Glutamatergic neuron (in vitro differentiated cells): ENCODE data around the gene GCNT3. TPM values are rescaled to one million over a fixed set of nuclear protein-coding genes. Genes with fewer than 3 reads are reported as not detected.

Experiments used
- DNase-seq: peaks from one replicate; pipeline ENCODE4 v3.0.0; 2022
- H3K27ac Mint-ChIP-seq: one replicate; pipeline ENCODE4 v1.8.0; 2020; ENCODE audit warnings: mild to moderate bottlenecking, mixed read lengths, inconsistent platforms; ENCODE audit not compliant: unreplicated experiment
- H3K27me3 Mint-ChIP-seq: one replicate; pipeline ENCODE4 v1.8.0; 2020; ENCODE audit warnings: mild to moderate bottlenecking, moderate library complexity, mixed read lengths, inconsistent platforms; ENCODE audit not compliant: unreplicated experiment
- H3K36me3 Mint-ChIP-seq: one replicate; pipeline ENCODE4 v1.8.0; 2020; ENCODE audit warnings: mild to moderate bottlenecking, mixed read lengths, inconsistent platforms; ENCODE audit not compliant: unreplicated experiment
- H3K4me1 Mint-ChIP-seq: one replicate; pipeline ENCODE4 v1.8.0; 2020; ENCODE audit warnings: mild to moderate bottlenecking, low read depth, mixed read lengths, inconsistent platforms; ENCODE audit not compliant: unreplicated experiment
- H3K4me3 Mint-ChIP-seq: one replicate; pipeline ENCODE4 v1.8.0; 2020; ENCODE audit warnings: mild to moderate bottlenecking, mixed read lengths, inconsistent platforms; ENCODE audit not compliant: unreplicated experiment
- H3K9me3 Mint-ChIP-seq: one replicate; pipeline ENCODE4 v1.8.0; 2020; ENCODE audit warnings: mild to moderate bottlenecking, moderate library complexity, mixed read lengths, inconsistent platforms; ENCODE audit not compliant: unreplicated experiment
- long read RNA-seq: library from polyadenylated mRNA; unstranded; transcript quantifications from one replicate; pipeline ENCODE4 v2.0.0, GENCODE V29; 2020; ENCODE audit not compliant: unreplicated experiment
- total RNA-seq: library from RNA; stranded (reverse); fragmentation: NEBNext Ultra II Directional; extraction: Animal tissue kit (Norgen Biotek cat#: 25700); gene quantifications from one replicate; pipeline ENCODE4 v1.2.1, GENCODE V29; 2021; ENCODE audit not compliant: unreplicated experiment
- TF ChIP-seq, protein P1 (sequence below): fragments of 200-600 bp; sonication (generic); IDR thresholded peaks from one replicate; pipeline ENCODE4 v1.5.0; 2021; ENCODE audit not compliant: partially characterized antibody, unreplicated experiment

Gene GCNT3, protein sequence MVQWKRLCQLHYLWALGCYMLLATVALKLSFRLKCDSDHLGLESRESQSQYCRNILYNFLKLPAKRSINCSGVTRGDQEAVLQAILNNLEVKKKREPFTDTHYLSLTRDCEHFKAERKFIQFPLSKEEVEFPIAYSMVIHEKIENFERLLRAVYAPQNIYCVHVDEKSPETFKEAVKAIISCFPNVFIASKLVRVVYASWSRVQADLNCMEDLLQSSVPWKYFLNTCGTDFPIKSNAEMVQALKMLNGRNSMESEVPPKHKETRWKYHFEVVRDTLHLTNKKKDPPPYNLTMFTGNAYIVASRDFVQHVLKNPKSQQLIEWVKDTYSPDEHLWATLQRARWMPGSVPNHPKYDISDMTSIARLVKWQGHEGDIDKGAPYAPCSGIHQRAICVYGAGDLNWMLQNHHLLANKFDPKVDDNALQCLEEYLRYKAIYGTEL
- total RNA-seq: not detected
- long read RNA-seq: 0 reads

DNA sequence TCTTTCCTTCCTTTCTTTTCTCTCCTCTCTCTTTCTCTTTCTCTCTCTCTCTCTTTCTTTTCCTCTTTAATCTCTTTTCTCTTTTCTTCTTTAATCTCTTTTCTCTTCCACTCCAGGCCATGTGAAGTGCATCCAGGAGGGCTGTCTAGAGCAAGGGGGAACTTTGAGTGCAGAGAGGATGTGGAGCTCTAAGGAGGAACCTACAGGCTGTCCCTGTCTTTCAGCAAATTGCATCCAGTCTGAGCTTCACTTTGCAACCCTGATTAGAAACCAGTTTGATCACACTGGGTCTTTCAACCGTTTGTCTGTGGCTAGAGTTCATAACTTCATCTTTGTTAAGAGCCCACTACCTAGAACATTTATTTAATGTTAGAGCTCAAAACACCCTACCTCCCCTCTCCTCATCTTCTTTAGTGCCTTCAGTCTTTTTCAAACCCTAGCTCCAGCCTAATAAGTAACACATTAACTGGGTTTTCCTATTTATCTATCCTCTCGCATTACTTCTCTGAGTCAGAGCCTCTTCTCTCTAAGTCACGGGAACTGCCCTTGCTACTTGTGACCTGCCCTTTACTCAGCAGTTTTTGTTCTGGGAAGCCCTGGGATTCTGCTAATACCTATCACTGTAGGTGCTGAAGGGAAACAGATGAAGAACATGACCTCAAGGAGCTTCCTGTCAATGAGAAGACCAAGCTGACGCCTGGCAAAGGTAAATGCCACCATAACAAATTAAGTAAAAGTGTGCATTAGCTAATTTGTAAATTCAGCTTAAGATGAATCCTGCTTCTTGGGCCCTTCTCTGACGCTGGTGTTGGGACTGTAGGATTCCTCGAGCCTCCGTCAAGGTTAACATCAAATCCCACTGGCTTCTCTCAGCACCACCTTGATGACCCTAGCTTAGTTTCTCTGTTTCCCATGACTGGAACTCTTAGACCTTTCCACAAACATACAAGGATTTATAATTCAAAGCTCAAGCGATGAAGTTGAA lies at the start of gene GCNT3:
TSS of gene GCNT3 (plus strand) at position 508 of the 985 bp plus-strand sequence. CDS start 6,456 bp downstream, outside the sequence.
- TF ChIP-seq, protein P1, sequence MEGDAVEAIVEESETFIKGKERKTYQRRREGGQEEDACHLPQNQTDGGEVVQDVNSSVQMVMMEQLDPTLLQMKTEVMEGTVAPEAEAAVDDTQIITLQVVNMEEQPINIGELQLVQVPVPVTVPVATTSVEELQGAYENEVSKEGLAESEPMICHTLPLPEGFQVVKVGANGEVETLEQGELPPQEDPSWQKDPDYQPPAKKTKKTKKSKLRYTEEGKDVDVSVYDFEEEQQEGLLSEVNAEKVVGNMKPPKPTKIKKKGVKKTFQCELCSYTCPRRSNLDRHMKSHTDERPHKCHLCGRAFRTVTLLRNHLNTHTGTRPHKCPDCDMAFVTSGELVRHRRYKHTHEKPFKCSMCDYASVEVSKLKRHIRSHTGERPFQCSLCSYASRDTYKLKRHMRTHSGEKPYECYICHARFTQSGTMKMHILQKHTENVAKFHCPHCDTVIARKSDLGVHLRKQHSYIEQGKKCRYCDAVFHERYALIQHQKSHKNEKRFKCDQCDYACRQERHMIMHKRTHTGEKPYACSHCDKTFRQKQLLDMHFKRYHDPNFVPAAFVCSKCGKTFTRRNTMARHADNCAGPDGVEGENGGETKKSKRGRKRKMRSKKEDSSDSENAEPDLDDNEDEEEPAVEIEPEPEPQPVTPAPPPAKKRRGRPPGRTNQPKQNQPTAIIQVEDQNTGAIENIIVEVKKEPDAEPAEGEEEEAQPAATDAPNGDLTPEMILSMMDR: no peak
- DNase-seq: no peak
- no peaks in the 10 kb centered on the region for H3K27me3 Mint-ChIP-seq
- H3K9me3 Mint-ChIP-seq: peaks cover 7% of the 10 kb centered on the region
- H3K4me3 Mint-ChIP-seq: no peak within 1 kb of the TSS
- no peaks in the 10 kb centered on the region for H3K4me1 Mint-ChIP-seq
- H3K36me3 Mint-ChIP-seq: no peaks in the 10 kb centered on the region
- no peak within 1 kb of the TSS for H3K27ac Mint-ChIP-seq

DNA sequence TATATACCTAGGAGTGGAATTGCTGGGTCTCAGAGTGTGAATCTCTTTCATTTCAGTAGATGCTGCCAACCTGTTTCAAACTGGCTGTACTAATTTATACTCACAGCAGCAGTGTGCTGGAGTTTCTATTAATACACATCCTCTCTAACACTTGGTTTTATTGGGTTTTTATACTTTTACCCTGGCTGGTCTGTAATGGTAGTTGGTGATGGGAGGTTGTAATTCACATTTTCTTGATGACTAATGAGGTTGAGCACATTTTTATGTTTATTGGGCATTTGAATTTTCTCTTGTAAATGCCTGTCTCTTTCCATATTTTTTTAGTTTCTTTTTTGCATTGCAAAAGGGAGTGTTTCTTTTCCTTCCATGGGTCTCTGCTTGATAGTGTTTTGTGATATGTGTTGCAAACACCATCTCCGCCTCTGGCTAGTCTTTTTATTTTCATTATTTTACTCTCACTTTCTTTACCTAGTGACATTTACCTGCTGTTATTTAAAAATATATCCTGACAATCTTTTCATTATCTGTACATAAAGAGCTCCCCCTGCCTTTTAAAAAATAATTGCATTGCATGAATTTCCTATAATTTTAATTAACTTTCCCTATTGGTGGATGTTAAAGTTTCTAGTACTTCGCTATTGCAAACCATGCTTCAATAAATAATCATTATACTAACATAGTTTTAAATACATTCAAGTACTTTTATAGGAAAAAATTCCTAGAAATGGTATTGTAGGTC lies 49.0 kb upstream of the GCNT3 start:
- H3K4me1 Mint-ChIP-seq: no peaks in the 10 kb centered on the region
- TF ChIP-seq, protein P1: no peak
- no peaks in the 10 kb centered on the region for H3K36me3 Mint-ChIP-seq
- peaks cover 2% of the 10 kb centered on the region for H3K9me3 Mint-ChIP-seq
- H3K4me3 Mint-ChIP-seq: no peak overlapping the region
- H3K27me3 Mint-ChIP-seq: no peaks in the 10 kb centered on the region
- no peak for DNase-seq
- no peak overlapping the region for H3K27ac Mint-ChIP-seq

DNA sequence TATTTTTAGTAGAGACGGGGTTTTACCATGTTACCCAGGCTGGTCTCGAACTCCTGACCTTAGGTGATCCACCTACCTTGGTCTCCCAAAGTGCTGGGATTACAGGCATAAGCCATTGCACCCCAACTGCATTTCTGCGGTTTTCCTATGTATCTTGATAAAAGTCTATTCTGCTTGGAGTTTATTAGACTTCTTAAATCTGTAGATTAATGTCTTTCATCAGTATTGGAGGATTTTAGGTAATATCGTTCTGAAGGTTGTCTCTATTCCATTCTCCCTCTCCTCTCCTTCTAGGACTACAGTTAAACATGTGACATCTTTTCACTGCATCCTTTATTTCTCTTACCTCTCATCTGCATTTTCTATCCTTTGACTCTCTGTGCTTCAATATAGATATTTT lies 46.3 kb upstream of the GCNT3 start:
- no peak overlapping the region for H3K4me3 Mint-ChIP-seq
- peaks cover 2% of the 10 kb centered on the region for H3K9me3 Mint-ChIP-seq
- no peaks in the 10 kb centered on the region for H3K36me3 Mint-ChIP-seq
- TF ChIP-seq, protein P1: no peak
- no peak for DNase-seq
- H3K4me1 Mint-ChIP-seq: no peaks in the 10 kb centered on the region
- H3K27me3 Mint-ChIP-seq: no peaks in the 10 kb centered on the region
- no peak overlapping the region for H3K27ac Mint-ChIP-seq

DNA sequence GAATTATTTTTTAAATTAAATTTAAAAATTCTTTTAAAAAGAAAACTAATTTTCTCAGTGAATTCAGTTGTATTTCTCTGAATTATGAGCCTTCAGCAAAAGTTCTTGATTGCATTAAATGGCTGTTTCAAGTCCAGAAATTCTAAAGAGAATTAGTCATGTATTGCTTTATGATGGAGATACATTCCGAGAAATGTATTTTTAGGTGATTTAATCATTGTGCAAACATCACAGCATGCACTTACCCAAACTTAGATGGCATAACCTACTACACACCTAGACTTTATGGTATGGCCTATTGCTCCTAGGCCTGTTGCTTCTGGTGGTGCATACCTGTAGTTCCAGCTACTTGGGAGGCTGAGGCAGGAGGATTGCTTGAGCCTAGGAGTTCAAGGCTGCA lies 44.3 kb upstream of the GCNT3 start:
- Mint-ChIP-seq H3K36me3 (no peaks in the 10 kb centered on the region), H3K4me3 (no peak overlapping the region), H3K27ac (no peak overlapping the region), H3K4me1 (no peaks in the 10 kb centered on the region), H3K9me3 (no peaks in the 10 kb centered on the region), H3K27me3 (no peaks in the 10 kb centered on the region)
- TF ChIP-seq, protein P1: no peak
- no peak for DNase-seq
